Mesothelial cell of epicardium (in vitro differentiated cells): ENCODE data around the gene C1QTNF2. TPM values are rescaled to one million over a fixed set of nuclear protein-coding genes. Genes with fewer than 3 reads are reported as not detected.
"Not testable (repeated sequence)": the region's sequence is repeated elsewhere in the genome, so short reads cannot be mapped to it uniquely, and the experiment has no call there.

Experiments
- DNase-seq, 2 experiments: peaks; one replicate each; pipeline ENCODE4 v3.0.0; 2021; ENCODE audit warnings: low spot score in 2 of 2; ENCODE audit not compliant: unreplicated experiment in 2 of 2
- H3K27ac Mint-ChIP-seq: 2 replicates; pipeline ENCODE4 v1.8.0; 2021; ENCODE audit warnings: mixed read lengths
- H3K27me3 Mint-ChIP-seq: 2 replicates; pipeline ENCODE4 v1.8.0; 2021; ENCODE audit warnings: low read depth, mixed read lengths
- H3K36me3 Mint-ChIP-seq: 2 replicates; pipeline ENCODE4 v1.8.0; 2021; ENCODE audit warnings: mixed read lengths
- H3K4me1 Mint-ChIP-seq: 2 replicates; pipeline ENCODE4 v1.8.0; 2021; ENCODE audit warnings: mixed read lengths
- H3K4me3 Mint-ChIP-seq: 2 replicates; pipeline ENCODE4 v1.8.0; 2021; ENCODE audit warnings: mild to moderate bottlenecking, moderate library complexity, mixed read lengths
- H3K9me3 Mint-ChIP-seq: 2 replicates; pipeline ENCODE4 v1.8.0; 2021; ENCODE audit warnings: mixed read lengths
- CTCF ChIP-seq: fragments of 200-600 bp; sonication (generic); IDR thresholded peaks from one replicate; pipeline ENCODE4 v1.5.0; 2021; ENCODE audit warnings: antibody characterized with exemption; ENCODE audit not compliant: unreplicated experiment
- total RNA-seq: library from RNA; stranded (reverse); gene quantifications from 3 replicates; pipeline ENCODE4 v1.2.1, GENCODE V29; 2021

The C1QTNF2 gene
- total RNA-seq, 1 donor from 2014 or later = 1.3 TPM

GRCh38 chr5:160342413-160342941, 27.9 kb downstream of the C1QTNF2 start:
- H3K4me3 Mint-ChIP-seq = no peak overlapping the region
- no peak overlapping the region for H3K27ac Mint-ChIP-seq
- H3K27me3 Mint-ChIP-seq = no peaks in the 10 kb centered on the region
- H3K4me1 Mint-ChIP-seq = no peaks in the 10 kb centered on the region
- H3K9me3 Mint-ChIP-seq = no peaks in the 10 kb centered on the region
- no peak for DNase-seq
- no peaks in the 10 kb centered on the region for H3K36me3 Mint-ChIP-seq
- TF ChIP-seq CTCF = no peak

- Mint-ChIP-seq H3K4me1 (no peaks in the 10 kb centered on the region), H3K4me3 (no peak overlapping the region), H3K9me3 (no peaks in the 10 kb centered on the region), H3K36me3 (no peaks in the 10 kb centered on the region), H3K27me3 (no peaks in the 10 kb centered on the region), H3K27ac (no peak overlapping the region)
- no peak for TF ChIP-seq CTCF
- DNase-seq = no peak
Measured at GRCh38 chr5:160341309-160341870, 29.0 kb downstream of the C1QTNF2 start.

- H3K4me3 Mint-ChIP-seq, H3K9me3 Mint-ChIP-seq, DNase-seq, H3K36me3 Mint-ChIP-seq, H3K27ac Mint-ChIP-seq, H3K27me3 Mint-ChIP-seq, H3K4me1 Mint-ChIP-seq: not testable (repeated sequence)
Measured at GRCh38 chr5:160340513-160340912, 29.9 kb downstream of the C1QTNF2 start.

- Mint-ChIP-seq H3K27me3 (no peaks in the 10 kb centered on the region), H3K27ac (no peak overlapping the region), H3K4me1 (no peaks in the 10 kb centered on the region), H3K9me3 (no peaks in the 10 kb centered on the region), H3K36me3 (no peaks in the 10 kb centered on the region), H3K4me3 (no peak overlapping the region)
- no peak for TF ChIP-seq CTCF
- no peak for DNase-seq
Measured at GRCh38 chr5:160339406-160340130, 30.9 kb downstream of the C1QTNF2 start.

- not testable (repeated sequence) for H3K27me3 Mint-ChIP-seq, DNase-seq, H3K27ac Mint-ChIP-seq, H3K36me3 Mint-ChIP-seq, H3K9me3 Mint-ChIP-seq, H3K4me3 Mint-ChIP-seq, H3K4me1 Mint-ChIP-seq
Measured at GRCh38 chr5:160334716-160335115, 35.7 kb downstream of the C1QTNF2 start.

- H3K4me3 Mint-ChIP-seq = no peak overlapping the region
- no peak overlapping the region for H3K27ac Mint-ChIP-seq
- no peaks in the 10 kb centered on the region for H3K9me3 Mint-ChIP-seq
- no peaks in the 10 kb centered on the region for H3K36me3 Mint-ChIP-seq
- H3K4me1 Mint-ChIP-seq = no peaks in the 10 kb centered on the region
- no peak for DNase-seq
- no peaks in the 10 kb centered on the region for H3K27me3 Mint-ChIP-seq
- no peak for TF ChIP-seq CTCF
Measured at GRCh38 chr5:160333721-160334120, 36.7 kb downstream of the C1QTNF2 start.
